ENCODE data around the gene KIAA0319L.

Gene KIAA0319L

DNA sequence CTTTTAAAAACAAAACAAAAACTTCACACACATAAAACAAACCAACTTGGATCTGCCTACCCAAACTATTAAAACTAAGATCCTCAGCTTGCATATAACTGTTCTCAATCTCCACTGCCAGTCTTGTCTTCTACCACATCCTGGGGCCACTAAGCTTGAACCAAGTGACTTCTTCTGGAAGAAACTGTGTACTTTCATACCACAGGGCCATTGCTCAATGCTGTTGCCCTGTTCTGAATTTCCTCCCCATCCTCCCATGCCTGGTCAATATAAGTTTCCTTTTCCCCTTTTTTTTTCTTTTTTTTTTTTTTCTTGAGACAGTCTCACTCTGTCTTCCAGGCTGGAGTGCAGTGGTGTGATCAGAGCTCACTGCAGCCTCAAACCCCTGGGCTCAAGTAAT is 109.9 kb downstream of the KIAA0319L start:
- no peak for DNase-seq (ENCODE audit: low read depth in 2 of 2)

DNA sequence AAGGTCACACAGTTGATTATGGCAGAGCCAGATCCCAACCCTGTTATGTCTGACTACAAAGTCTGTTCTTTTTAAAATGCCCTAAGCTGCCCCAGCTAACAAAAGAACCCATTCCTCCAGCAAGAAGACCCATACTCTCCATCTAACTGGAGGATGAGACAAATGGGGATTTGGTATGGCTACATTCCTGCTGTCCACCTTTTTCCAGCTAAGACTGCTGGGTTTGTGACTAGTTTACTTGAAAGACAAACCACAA is 112.8 kb downstream of the KIAA0319L start:
- DNase-seq (ENCODE audit: low read depth in 2 of 2) = no peak

DNA sequence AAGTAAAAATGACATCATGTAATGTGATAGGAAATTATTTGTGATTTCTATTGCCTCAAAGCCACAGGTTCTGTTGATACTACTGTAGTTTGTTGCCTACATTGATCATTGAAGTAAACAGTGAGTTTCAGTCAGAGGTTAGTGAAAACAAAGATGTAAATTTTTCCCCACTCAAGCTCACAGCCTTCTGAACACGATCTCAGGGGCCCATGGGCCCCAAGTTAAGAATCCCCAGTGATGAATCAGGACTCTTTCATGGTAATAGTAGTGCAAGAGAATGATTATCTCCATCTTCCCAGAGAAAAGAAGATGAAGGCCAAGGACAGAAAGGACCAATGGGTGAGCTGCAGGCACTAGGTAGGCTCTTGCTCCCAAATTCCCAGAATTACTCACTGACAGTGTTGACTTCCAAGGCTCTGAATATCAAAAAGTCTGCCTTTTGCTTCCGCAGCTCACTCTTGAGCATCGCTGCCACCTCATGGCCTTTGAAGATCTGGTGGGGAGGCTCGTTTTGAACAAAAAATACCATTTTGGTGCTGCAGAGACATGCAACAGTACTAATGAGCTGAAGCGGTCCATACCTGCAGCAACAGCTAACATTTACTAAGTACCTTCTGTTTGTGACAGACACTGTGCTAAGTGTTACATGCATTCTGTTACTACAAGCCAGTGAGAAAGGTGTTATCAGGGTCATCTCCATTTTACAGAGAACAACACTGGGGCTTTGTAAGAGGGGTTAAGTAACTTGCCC is 113.3 kb downstream of the KIAA0319L start:
- no peak for DNase-seq (ENCODE audit: low read depth in 2 of 2)

DNA sequence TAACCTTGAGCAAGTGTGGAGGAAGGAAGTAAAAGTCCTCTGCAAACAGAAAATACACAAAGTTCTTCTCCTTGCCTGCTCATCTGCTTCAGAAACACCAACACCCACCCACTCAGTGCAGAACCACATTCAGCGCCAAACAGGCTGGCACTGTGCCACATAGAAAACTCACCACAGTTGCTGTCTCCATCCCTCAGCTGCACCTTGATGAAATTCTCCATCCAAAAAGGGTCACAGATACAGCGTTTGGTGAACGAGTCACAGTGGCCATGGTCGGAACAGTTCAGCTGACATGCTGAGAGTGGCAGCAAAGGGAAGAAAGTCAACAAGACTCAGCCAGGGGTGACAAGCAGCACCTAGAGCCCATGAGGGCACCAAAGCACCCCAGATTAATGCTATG is 114.5 kb downstream of the KIAA0319L start:
- DNase-seq (ENCODE audit: low read depth in 2 of 2) = peak; percentile 7 to 15

GRCh38 chr1:35441926-35442579 is 115.2 kb downstream of the KIAA0319L start:
- no peak for DNase-seq (ENCODE audit: low read depth in 2 of 2)

DNA sequence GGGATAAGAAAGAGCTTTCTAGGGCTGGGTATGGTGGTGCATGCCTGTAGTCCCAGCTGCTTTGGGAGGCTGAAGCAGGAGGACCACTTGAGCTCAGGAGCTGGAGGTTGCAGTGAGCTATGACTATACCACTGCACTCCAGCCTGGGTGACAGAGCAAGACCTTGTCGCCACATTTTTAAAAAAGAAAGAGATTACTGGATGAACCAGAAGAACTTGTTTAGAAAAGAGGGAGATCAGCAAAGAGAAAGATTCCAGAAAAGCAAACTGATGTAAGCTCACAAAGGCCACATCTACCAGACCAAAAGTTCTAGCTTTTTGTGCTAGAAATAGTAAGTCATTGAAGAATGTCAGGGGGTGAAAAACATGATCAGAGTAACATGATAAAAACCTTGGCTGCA is 117.6 kb downstream of the KIAA0319L start:
- no peak for DNase-seq (ENCODE audit: low read depth in 2 of 2)

GRCh38 chr1:35437200-35437599 is 120.0 kb downstream of the KIAA0319L start:
- DNase-seq (ENCODE audit: low read depth in 2 of 2) = no peak

DNA sequence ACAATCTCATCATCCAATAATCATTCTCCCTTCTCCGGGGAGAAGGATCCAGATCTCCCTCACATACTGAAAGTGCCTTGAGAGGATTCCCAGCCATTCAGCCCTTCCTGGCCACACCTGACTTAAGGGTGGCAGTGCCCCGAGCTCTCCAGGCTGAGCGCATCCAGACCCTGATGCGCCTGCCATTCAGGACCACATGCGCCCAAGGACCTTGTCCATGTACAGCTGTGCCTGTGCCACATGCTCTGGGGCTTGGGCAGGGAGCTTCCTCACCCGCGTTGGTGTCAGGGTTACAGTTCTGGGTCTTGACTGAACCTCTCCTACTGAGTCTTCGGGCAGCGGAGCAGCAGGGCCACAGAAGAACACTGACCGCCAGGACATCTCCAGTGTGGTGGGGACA is 121.1 kb downstream of the KIAA0319L start:
- no peak for DNase-seq (ENCODE audit: low read depth in 2 of 2)

DNA sequence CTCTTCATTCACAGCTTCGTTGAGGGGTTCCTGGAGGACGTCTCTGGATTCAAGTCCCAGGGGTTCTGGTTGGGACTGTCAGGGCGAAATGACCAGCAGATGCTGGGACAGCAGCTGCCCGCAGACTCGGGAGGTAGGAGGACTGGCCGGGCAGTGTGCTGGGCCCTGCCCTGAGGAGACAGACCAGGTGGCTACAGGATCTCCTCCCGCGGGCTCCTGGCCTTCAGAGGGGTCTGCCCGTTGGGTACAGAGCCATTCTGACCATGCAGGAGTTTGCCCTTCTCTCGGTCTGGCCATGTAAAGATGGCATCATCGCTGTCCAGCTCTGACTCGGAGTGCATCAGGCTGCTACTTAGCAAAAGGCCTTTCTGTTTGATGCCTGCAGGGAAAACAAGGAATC is 122.5 kb downstream of the KIAA0319L start:
- no peak for DNase-seq (ENCODE audit: low read depth in 2 of 2)

DNA sequence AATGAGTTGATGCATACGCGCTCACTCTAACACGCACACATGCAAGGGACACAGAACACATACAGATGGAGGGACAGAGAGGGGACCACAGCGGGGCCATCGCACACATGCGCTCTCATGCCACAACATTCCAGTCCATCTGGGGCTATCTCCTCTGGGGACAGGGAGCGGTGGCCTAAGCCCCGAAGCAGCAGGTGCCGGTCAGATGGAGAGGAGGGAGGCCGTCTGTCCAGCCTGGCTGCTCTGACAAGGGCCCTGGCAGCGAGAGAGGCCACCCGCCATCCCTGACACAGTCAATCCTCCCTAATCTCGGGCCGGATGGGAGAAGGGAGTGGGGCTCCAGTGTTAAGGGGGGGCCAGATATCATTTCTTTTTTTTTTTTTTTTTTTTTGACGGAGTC is 123.5 kb downstream of the KIAA0319L start:
- DNase-seq (ENCODE audit: low read depth in 2 of 2) = no peak

- no peak for DNase-seq (ENCODE audit: low read depth in 2 of 2)
These were observed 125.0 kb downstream of the KIAA0319L start for GRCh38 chr1:35432231-35432630.

DNA sequence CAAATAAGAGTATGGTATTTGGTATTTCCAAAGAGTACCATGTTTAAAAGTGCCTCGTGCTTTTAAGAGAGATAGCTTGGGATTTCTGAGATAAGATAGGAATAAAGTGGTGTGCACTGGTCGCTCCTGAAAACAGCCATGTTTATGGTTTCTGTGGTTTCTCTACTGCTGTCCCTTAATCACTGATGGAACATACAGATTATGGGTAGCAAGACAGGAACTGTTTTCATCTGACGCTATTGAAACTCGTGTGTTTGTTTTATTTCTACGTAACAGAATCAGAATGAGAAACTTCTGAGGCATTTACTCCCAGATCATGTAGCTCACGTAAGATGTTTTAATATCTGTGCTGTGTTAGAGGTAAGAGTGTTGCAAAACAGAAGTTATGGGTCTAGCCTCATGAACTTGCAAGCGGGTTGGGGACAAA is 126.0 kb downstream of the KIAA0319L start:
- DNase-seq (ENCODE audit: low read depth in 2 of 2) = no peak

DNA sequence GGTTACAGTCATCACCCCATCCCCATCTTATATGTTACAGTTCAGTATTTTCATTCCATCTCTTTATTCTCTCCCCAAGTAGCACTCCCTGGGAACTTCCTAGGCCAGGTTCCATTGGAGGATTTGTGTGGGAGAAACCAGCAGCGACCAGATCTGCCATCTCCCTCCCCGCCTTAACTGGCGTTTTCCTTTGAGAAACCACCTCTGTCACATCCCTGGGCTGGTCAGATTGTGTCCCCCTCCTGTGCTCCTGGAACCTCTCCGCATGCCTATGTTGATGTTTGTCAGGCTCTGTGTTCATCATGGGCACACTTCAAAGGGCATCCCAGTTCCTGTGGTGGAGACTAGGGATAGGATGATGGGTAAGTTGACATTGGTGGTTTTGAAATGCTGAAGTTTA is 126.4 kb downstream of the KIAA0319L start:
- DNase-seq (ENCODE audit: low read depth in 2 of 2) = no peak

- DNase-seq (ENCODE audit: low read depth in 2 of 2) = no peak
These were observed 128.8 kb downstream of the KIAA0319L start for GRCh38 chr1:35428360-35428759.

DNA sequence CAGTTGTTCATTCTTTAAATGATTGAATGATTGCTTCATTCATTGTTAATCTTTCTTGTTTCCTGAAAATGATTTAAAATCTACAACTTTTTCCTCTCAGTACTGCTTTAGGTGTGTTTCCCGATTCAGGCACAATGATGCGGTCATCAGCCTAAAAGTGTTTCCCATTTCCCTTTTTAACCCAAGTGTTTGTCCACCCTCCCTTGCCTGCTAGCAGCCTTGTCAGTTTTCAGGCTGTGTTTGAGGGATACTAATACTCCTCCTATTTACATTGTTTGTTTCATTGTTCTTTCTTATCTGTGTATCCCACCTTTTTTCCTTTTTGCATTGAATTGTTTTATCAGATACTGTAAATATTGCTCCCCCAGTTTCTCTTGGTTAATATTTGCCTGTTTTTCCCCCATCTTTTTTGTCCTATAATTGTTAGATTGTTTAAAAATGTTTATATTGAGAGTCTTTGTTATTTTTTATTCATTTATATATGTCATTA is 131.1 kb downstream of the KIAA0319L start:
- no peak for DNase-seq (ENCODE audit: low read depth in 2 of 2)

DNA sequence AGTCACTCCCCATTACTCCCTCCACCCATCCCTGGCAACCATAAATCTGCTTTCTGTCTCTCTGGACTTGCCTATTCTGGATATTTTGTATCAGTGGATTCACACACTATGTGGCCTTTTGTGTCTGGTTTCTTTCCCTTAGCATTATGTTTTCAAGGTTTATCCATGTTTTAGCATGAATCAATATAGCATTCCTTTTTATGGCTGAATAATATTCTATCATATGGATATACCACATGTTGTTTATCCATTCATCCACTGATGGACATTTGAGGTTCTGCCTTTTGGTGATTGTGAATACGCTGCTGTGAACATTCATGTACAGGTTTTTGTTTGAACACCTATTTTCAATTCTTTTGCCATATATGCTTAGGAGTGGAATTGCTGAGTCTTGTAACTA is 148.3 kb downstream of the KIAA0319L start:
- DNase-seq (ENCODE audit: low read depth in 2 of 2) = no peak

DNA sequence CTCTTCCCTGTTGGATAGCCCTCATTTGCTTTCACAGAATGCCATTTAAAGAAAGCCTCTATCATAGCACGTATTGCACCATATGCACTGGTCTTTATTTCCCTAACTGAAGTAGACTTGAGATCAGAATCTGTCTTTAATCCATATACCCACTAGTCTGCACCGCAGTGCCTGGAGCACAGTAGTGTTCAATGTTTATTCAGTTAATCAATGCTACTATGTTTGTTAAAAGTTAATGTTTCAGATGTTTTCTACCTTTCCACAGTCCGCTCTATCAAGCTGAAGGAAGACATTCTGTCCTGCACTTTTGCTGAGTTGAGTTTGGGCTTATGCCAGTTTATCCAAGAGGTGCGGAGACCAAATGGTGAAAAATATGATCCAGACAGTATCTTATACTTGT is 149.5 kb downstream of the KIAA0319L start:
- no peak for DNase-seq (ENCODE audit: low read depth in 2 of 2)

DNA sequence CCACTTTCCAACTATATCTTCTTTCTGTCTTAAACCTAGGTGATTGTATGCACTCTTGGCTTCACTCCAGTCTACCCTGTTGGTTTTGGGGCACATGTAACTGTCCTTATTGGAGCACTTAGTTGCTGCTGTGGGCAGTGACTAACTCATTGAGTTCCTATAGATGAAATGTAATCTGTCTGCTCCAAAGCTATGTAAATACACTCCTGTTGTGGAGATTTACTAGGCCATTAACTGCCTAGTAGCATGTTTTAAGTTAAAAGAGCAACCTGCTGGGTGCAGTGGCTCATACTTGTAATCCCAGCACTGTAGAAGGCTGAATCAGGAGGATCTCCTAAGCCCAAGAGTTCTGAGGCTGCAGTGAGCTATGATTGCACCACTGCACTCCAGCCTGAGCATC is 151.1 kb downstream of the KIAA0319L start:
- DNase-seq (ENCODE audit: low read depth in 2 of 2) = no peak

- DNase-seq (ENCODE audit: low read depth in 2 of 2) = no peak
These were observed 156.2 kb downstream of the KIAA0319L start for GRCh38 chr1:35401049-35401448.

DNA sequence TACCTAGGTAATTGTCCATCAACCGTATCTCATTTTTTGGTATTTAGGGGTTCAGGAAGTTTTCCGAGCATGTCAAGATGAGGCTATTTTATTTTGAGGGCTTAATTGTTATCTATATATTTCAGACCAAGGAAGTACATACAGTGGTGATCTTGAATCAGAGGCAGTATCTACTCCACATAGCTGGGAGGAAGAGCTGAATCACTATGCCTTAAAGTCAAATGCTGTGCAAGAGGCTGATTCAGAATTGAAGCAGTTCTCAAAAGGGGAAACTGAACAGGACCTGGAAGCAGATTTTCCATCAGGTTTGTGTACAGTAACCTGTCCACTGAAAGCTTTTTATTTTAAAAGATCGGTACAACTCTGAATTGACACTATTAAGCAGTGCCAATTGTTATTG is 158.5 kb downstream of the KIAA0319L start:
- DNase-seq (ENCODE audit: low read depth in 2 of 2) = no peak

DNA sequence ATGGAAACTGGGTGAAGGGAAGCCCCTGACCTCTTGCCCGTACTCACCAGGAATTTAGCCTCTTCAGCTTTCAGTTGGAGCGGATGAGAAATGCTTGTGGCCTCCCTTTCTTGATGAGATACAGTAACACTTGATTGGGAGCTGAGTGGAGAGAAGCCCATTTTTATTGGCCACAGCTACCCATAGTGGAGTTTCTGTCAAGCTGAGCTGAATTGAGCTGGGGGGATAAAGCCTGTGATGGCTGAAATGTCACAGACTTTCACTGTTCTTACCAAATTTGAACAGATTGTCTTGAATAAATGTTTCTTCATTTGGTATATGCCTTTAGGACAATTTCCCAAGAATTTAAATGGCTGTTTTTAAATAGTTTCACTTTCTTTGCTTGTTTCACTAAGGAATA is 162.8 kb downstream of the KIAA0319L start:
- no peak for DNase-seq (ENCODE audit: low read depth in 2 of 2)

GRCh38 chr1:35390600-35391494 is 166.4 kb downstream of the KIAA0319L start:
- DNase-seq (ENCODE audit: low read depth in 2 of 2) = no peak

DNA sequence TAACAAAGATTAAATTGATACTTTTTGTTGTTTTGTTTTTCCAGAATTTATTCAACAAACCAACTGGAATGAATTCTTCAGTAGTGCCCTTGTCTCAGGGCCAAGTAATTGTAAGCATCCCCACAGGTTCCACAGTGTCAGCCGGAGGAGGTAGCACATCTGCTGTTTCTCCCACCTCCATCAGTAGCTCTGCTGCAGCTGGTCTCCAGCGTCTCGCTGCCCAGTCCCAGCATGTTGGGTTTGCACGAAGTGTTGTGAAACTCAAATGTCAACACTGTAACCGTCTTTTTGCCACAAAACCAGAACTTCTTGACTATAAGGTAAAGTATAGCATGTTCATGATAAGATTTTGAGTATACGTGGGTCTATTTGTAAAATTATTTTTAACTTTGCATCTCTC is 170.2 kb downstream of the KIAA0319L start:
- no peak for DNase-seq (ENCODE audit: low read depth in 2 of 2)
